ENCODE results near the gene SYNE2.

DNA sequence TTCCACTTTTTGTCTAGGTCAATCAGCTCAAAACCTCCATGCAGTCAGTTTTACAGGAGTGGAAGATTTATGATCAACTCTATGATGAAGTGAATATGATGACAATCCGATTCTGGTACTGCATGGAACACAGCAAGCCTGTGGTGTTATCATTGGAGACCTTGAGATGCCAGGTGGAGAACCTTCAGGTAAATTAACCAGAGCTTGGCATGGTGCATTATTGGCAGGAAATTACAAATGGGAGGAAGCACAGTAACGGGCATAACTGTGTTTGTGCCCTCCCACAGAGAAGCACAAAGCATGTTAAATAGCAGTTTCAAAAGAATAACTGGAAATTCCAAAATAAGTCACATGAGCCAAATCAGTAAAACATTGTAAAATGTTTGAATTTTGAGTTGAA is 305.8 kb downstream of the SYNE2 start:
- TF ChIP-seq, protein P1, sequence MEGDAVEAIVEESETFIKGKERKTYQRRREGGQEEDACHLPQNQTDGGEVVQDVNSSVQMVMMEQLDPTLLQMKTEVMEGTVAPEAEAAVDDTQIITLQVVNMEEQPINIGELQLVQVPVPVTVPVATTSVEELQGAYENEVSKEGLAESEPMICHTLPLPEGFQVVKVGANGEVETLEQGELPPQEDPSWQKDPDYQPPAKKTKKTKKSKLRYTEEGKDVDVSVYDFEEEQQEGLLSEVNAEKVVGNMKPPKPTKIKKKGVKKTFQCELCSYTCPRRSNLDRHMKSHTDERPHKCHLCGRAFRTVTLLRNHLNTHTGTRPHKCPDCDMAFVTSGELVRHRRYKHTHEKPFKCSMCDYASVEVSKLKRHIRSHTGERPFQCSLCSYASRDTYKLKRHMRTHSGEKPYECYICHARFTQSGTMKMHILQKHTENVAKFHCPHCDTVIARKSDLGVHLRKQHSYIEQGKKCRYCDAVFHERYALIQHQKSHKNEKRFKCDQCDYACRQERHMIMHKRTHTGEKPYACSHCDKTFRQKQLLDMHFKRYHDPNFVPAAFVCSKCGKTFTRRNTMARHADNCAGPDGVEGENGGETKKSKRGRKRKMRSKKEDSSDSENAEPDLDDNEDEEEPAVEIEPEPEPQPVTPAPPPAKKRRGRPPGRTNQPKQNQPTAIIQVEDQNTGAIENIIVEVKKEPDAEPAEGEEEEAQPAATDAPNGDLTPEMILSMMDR (conservative IDR thresholded peaks at IDR 0.05 in 1 of 2, IDR thresholded peaks at IDR 0.05 in 1 of 2; ENCODE audit: low read depth in 1 of 2, low read length in 2 of 2), result no peak
- no peak for TF ChIP-seq EZH2 (IDR thresholded peaks at IDR 0.05; ENCODE audit: low read length, missing control alignments)

All from fibroblast of lung (primary cell).